ENCODE results near the gene TPK1.

TPK1 gene

DNA sequence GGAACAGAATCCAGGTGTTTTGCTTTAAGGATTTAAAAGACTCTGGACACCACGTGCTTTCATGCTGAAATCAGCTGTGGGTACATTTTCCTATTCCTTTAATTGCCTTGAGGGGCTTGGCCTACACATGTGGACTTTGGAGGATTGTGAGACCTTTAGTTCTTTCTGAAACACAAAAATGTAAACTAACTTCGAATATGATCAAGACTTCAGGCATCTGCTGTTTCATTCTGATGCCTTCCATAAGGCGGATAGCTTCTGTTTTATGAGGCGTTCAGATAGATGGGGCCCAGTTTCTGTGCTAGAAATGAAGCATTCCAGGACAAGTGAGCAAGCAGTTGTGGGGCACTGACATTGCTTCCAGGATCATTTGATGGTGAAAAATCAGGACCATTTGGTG, 430.9 kb downstream of the TPK1 start:
- no peak for DNase-seq (ENCODE audit: low spot score)
- no peak overlapping the region for H3K27ac ChIP-seq
- POLR2A ChIA-PET (ENCODE audit: low non-redundant PET) = no interaction called here
- TF ChIP-seq, protein P1, sequence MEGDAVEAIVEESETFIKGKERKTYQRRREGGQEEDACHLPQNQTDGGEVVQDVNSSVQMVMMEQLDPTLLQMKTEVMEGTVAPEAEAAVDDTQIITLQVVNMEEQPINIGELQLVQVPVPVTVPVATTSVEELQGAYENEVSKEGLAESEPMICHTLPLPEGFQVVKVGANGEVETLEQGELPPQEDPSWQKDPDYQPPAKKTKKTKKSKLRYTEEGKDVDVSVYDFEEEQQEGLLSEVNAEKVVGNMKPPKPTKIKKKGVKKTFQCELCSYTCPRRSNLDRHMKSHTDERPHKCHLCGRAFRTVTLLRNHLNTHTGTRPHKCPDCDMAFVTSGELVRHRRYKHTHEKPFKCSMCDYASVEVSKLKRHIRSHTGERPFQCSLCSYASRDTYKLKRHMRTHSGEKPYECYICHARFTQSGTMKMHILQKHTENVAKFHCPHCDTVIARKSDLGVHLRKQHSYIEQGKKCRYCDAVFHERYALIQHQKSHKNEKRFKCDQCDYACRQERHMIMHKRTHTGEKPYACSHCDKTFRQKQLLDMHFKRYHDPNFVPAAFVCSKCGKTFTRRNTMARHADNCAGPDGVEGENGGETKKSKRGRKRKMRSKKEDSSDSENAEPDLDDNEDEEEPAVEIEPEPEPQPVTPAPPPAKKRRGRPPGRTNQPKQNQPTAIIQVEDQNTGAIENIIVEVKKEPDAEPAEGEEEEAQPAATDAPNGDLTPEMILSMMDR (conservative IDR thresholded peaks at IDR 0.05; ENCODE audit: low read depth) = no peak
- CTCF ChIA-PET = no interaction called here

DNA sequence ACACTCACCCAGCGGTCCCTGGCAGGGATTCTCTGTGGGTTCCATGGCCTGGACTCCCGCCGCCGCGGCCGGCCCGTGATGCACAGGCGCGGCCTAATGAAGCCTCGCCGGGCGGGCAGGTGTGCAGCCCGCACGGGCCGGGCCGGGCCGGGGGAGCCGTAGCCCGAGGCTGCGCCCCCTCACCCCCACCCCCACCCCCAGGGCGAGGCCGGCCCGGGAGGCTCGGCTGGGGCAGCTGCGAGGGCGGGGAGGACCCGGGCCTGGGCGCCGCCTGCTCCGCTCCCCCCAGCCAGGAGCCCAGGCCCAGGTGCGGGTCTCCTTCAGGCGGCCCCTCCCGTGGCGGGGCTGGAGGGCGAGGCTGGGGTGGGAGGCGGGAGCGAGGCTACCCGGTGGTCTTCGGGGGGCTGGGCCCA, 432.2 kb downstream of the TPK1 start, which contains the start of gene NOBOX:
Gene NOBOX, minus strand, starts transcription at position 45 of the 413 bp plus-strand sequence.
- H3K27ac ChIP-seq = no peak within 1 kb of the TSS
- no peak for DNase-seq (ENCODE audit: low spot score)
- TF ChIP-seq, protein P1 (conservative IDR thresholded peaks at IDR 0.05; ENCODE audit: low read depth) = no peak
- ChIA-PET POLR2A (ENCODE audit: low non-redundant PET) (no interaction called here), CTCF (no interaction called here)

DNA sequence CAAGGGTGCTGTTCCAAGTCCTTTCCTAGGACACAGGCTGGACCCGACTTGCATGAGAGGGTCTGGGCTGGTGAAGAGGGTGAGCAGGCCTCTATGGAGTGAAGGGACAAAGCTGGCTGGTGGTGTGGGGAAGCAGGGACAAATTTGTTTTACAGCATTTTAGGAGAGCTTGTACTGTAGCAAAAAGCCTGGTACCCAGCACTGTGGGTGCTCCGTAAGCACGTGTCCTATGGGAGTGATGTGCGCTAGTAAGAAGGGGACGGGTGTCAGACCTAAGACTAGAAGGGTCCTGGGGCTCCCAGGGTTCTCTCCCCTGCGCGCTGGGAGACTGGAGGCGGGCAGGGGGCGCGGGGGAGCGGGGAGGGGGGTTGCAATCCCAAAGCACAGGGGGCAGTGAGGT, 432.8 kb downstream of the TPK1 start:
- ChIA-PET CTCF (no interaction called here), POLR2A (ENCODE audit: low non-redundant PET) (no interaction called here)
- TF ChIP-seq, protein P1 (conservative IDR thresholded peaks at IDR 0.05; ENCODE audit: low read depth) = no peak
- H3K27ac ChIP-seq = no peak overlapping the region
- no peak for DNase-seq (ENCODE audit: low spot score)
